Epithelial cell of umbilical artery (primary cell): ENCODE results near the gene PUS10. TPM values are rescaled to one million over a fixed set of nuclear protein-coding genes. Genes with fewer than 3 reads are reported as not detected.

ENCODE experiments used
- total RNA-seq: library from RNA; depleted of rRNA; stranded (reverse); fragments of >200 nt; gene quantifications from 2 replicates; pipeline ENCODE4 v1.2.3, GENCODE V29; 2014

Gene PUS10, protein sequence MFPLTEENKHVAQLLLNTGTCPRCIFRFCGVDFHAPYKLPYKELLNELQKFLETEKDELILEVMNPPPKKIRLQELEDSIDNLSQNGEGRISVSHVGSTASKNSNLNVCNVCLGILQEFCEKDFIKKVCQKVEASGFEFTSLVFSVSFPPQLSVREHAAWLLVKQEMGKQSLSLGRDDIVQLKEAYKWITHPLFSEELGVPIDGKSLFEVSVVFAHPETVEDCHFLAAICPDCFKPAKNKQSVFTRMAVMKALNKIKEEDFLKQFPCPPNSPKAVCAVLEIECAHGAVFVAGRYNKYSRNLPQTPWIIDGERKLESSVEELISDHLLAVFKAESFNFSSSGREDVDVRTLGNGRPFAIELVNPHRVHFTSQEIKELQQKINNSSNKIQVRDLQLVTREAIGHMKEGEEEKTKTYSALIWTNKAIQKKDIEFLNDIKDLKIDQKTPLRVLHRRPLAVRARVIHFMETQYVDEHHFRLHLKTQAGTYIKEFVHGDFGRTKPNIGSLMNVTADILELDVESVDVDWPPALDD
- total RNA-seq, result 8.8 and 12.2 TPM in 2 replicates

DNA sequence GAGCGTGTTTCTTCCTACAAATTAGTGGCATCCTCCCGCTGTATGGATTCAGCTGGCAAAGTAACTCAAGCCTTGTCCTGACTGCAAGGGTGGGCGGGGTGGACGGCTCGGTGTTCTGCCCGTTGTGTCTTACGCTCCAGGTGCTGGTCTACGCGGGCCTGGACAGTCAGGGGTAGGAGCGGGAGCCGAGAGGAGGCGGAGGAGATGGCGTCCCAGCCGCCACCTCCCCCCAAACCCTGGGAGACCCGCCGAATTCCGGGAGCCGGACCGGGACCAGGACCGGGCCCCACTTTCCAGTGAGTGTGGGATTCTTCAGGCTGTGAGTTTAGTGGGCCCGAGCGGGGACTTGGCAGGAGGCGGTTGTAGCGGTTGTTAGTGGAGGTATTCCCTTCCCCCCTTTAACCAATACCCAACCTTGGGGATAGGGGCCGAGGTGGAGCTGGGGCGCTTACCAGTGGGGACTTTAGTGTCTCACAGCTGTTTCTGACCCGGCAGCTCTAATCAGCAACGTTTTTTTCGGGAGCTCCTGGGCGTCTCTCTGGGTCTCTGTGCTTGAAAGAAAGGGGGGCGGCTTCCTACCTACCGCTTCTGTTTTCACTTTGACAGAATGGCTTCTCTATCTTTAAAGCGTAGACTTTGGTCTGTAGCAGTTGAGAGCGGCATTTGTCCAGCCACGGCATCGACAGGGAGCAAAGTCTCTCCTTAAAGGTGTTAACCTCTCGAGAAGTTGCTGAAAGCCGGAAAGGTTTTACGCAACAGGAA, at the start of gene PUS10, which contains the start of gene PEX13:
PUS10 (minus strand) TSS at position 700 of the 762 bp plus-strand sequence. CDS start 6,365 bp downstream, outside the sequence.
PEX13 (plus strand) TSS at position 165 of the 762 bp plus-strand sequence; CDS start at position 205, 40 bp downstream.

DNA sequence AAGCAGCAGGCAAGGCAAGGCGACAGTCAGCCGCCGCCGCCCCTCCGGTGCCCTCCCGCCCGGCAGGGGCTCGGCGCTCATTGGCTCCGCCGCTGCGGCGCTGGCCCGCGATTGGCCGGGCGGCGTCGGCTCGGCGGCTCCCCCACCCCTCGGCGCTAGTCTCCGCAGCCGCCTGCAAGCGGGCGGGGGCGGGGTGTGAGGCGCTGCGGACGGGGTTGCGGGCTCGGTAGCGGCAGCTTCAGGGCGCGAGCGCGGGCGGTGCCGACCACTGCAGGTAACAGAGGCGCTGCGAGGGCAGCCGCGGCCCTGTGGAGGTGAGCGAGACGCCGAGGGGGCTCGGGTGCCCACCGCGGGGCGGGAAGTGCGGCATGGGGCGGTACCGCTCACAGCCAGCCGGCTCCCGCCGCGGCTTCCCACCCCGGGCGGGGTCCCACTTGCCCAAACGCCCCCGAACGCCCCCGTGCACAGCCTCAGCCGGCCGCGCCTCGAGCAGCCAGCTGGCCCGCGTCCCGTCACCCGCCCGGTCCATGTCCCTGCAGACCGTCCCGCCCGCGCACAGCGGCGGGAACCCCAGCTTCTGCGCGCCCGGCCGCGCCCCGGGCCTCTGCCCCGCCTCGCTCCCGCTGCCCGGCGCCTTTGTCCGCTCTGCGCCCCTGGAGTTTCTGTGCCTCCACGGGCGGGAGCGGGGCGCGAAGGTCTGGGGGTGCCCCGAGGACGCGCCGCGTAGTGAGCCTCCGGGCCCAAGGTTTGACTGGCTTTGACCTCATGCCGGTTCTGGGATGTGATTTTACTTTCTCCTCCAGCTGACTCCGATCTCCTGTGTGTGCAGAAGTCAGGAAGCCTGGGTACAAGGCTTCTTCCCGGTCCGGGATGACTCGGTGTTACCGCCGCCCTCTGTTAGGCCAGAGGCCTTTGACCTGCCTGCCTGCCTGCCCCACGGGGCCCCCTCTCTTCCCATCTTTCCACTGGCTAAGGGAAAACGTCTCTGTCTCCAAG, 48.0 kb upstream of the PUS10 start, which contains the start of gene SANBR:
SANBR (plus strand) TSS at position 158 of the 996 bp plus-strand sequence. CDS start 4,480 bp downstream, outside the sequence.

Other genes starting within 250 kb of the PUS10 start
- gene REL, start 136.7 kb downstream of the PUS10 start, total RNA-seq, result 3.6 and 7.6 TPM in 2 replicates
- gene PEX13, start 535 bp downstream of the PUS10 start, total RNA-seq, result 32.8 and 51.8 TPM in 2 replicates
- 12.7 and 17.9 TPM in 2 replicates for gene SANBR, start 47.6 kb upstream of the PUS10 start, total RNA-seq
- gene C2orf74, start 143.9 kb upstream of the PUS10 start, total RNA-seq, result 1.7 and 8.8 TPM in 2 replicates